GM06990 (cell line): ENCODE results near the gene ANP32B.

Experiments used
- DNase-seq: peaks from one replicate; pipeline ENCODE4 v3.0.0-alpha.2; 2011; ENCODE audit not compliant: insufficient read length; ENCODE audit errors: extremely low read depth
- H3K27me3 ChIP-seq: replicated peaks from 2 replicates; pipeline ENCODE4 v1.6.0; 2011; ENCODE audit warnings: low read length; ENCODE audit not compliant: control insufficient read depth, insufficient read depth
- H3K36me3 ChIP-seq: 2 replicates; pipeline ENCODE4 v1.5.1; 2011; ENCODE audit warnings: low read length; ENCODE audit not compliant: control insufficient read depth, insufficient read depth
- H3K4me3 ChIP-seq: replicated peaks from 2 replicates; pipeline ENCODE4 v1.5.1; 2011; ENCODE audit warnings: low read depth, mild to moderate bottlenecking, control low read depth, low read length
- TF ChIP-seq, protein P1 (sequence below): IDR thresholded peaks from 2 replicates; pipeline ENCODE4 v1.5.1; 2011; ENCODE audit warnings: low read length, control low read depth, mild to moderate bottlenecking, inconsistent platforms; ENCODE audit not compliant: insufficient read depth, poor library complexity, severe bottlenecking

The ANP32B gene

DNA sequence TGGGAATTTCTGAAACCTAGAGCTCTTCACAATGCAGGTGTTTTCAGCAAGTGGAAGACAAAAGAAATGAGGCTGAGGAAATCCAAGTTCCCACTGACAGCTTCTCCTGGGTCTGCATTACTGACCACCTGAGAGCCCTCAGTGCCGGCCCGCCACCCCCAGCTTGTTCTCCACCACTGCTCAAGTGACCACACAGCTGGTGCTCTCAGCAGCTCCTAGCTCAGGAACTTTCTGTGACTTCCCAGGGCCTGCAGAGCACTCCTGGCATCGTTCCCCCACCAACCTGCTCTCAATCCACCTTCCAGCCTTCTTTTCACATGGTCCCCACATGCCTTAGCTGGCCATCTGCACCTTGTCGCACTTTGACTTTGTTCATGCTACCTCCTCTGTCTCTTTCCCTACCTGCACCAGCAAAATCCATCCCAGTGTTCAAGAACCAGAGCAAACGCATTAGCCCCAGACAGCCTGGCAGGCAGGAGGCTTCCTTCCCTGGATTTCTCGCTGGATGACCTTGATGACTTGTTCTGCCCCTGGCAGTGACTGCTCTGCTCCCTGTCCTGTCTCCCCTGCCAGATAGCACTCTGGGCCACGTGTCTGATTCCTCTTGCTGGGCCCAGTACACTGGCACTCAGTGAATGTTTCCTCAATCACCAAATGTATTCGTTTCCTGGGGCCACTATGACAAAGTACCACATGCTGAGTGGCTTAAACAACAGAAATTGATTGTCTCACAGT, 38.3 kb downstream of the ANP32B start:
- Histone ChIP-seq H3K36me3 (peaks cover 15% of the 10 kb centered on the region), H3K4me3 (no peak overlapping the region), H3K27me3 (no peaks in the 10 kb centered on the region)
- TF ChIP-seq, protein P1, sequence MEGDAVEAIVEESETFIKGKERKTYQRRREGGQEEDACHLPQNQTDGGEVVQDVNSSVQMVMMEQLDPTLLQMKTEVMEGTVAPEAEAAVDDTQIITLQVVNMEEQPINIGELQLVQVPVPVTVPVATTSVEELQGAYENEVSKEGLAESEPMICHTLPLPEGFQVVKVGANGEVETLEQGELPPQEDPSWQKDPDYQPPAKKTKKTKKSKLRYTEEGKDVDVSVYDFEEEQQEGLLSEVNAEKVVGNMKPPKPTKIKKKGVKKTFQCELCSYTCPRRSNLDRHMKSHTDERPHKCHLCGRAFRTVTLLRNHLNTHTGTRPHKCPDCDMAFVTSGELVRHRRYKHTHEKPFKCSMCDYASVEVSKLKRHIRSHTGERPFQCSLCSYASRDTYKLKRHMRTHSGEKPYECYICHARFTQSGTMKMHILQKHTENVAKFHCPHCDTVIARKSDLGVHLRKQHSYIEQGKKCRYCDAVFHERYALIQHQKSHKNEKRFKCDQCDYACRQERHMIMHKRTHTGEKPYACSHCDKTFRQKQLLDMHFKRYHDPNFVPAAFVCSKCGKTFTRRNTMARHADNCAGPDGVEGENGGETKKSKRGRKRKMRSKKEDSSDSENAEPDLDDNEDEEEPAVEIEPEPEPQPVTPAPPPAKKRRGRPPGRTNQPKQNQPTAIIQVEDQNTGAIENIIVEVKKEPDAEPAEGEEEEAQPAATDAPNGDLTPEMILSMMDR, result no peak
- DNase-seq, result no peak

DNA sequence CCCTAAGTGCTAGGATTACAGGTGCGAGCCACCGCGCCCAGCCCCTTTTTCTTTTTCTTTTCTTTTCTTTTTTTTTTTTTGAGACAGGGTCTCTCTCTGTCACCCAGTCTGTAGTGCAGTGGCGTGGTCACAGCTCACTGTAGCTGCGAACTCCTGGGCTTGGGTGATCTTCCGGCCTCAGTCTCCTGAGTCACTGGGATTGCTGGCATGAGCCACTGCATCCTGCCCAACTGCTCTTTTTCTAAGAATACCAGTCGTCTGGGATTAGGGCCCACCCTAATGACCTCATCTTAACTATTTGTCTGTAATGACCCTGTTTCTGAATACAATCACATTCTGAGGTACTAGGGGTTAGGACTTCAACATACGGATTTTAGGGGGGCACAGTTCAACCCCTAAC, 39.3 kb downstream of the ANP32B start:
- peaks cover 15% of the 10 kb centered on the region for H3K36me3 ChIP-seq
- TF ChIP-seq, protein P1, result no peak
- H3K4me3 ChIP-seq, result no peak overlapping the region
- DNase-seq, result no peak
- no peaks in the 10 kb centered on the region for H3K27me3 ChIP-seq

DNA sequence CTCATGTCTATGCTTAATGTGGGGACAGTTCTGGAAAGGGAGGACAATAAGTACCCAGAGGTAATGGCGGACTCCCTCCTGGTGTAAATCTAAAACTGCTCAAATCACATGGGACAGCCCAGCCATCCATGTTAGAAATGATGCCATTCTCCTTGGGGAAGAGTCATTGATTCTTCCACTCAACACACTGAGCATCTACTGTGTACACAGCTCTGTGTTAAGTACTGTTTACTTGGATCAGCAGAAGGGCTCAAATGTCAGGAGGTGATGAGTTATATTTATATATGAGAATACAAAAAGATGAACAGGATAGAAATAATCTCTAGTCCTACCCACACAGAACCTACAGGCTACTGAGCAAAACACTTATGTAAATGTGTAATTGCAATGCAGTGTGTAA, 41.6 kb downstream of the ANP32B start:
- H3K36me3 ChIP-seq, result peaks cover 4% of the 10 kb centered on the region
- no peaks in the 10 kb centered on the region for H3K27me3 ChIP-seq
- DNase-seq, result no peak
- TF ChIP-seq, protein P1, result no peak
- H3K4me3 ChIP-seq, result no peak overlapping the region

DNA sequence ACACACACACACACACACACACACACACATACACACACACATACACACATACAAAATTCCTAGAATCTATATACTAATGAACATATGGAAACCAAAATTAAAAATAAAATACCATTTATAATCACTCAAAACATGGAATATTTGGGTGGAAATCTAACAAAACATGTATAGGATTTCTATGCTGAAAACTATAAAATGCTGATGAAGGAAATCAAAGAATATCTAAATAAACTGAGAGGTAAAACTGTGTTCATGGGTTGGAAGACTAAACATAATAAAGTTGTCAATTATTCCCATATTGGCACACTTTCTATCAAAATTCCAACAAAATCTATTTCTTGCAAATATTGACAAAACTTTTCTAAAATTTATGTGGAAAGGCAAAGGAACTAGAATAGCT, 48.0 kb downstream of the ANP32B start:
- Histone ChIP-seq H3K36me3 (no peaks in the 10 kb centered on the region), H3K27me3 (no peaks in the 10 kb centered on the region), H3K4me3 (no peak overlapping the region)
- no peak for DNase-seq
- TF ChIP-seq, protein P1, result no peak

DNA sequence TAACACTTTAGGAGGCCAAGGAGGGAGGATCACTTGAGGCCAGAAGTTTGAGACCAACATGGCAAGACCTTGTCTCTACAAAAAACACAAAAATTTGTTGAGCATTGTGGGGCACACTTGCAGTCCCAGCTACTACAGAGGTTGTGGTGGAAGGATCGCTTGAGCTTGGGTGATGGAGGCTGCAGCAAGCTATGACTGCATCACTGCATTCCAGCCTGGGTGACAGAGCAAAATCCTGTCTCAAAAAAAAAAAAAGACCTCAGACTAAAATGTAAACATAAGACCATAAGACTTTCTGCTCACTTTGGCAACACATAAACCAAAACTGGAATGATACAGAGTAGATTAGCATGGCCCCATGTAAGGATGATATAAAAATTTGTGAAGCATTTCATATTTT, 48.8 kb downstream of the ANP32B start:
- Histone ChIP-seq H3K4me3 (no peak overlapping the region), H3K27me3 (no peaks in the 10 kb centered on the region), H3K36me3 (no peaks in the 10 kb centered on the region)
- TF ChIP-seq, protein P1, result no peak
- DNase-seq, result no peak
